B cell (primary cell): ENCODE data around the gene POLK. TPM values are rescaled to one million over a fixed set of nuclear protein-coding genes. Genes with fewer than 3 reads are reported as not detected.

ENCODE experiments used
- ATAC-seq: fragments of 200-7000 bp; cut with Tn5 transposase; one replicate; pipeline ENCODE4 v1.10.0; 2021; ENCODE audit warnings: low read depth, mild to moderate bottlenecking, moderate number of reproducible peaks, moderate library complexity
- CTCF ChIA-PET: fragments of 350-600 bp; sonication (Branson Sonifier 250); formaldehyde crosslinking; loops from one replicate; lab custom pipeline; 2021; ENCODE audit warnings: antibody characterized with exemption, inconsistent platforms; lab: Charles Lee
- POLR2A ChIA-PET: fragments of 350-600 bp; sonication (Branson Sonifier 250); formaldehyde crosslinking; loops from one replicate; lab custom pipeline; 2021; ENCODE audit warnings: antibody characterized with exemption; lab: Charles Lee
- DNase-seq: peaks from one replicate; pipeline ENCODE4 v3.0.0; 2013
- H2AFZ ChIP-seq: 2 replicates; pipeline ENCODE4 v1.6.1; 2012; ENCODE audit warnings: mild to moderate bottlenecking, low read depth, low read length; ENCODE audit not compliant: insufficient read depth, poor library complexity, severe bottlenecking
- H3K27ac ChIP-seq, 2 donors: 1 replicate in 1 of 2; 2 replicates in 1 of 2; pipeline ENCODE4 v1.5.1; 2012 to 2013; ENCODE audit warnings: low read length in 2 of 2, mild to moderate bottlenecking in 2 of 2, moderate library complexity in 1 of 2
- H3K27me3 ChIP-seq, 4 experiments: fragments of 200-600 bp in 1 of 4; sonication (generic) in 1 of 4; replicated peaks in 1 of 4; 1 replicate in 2 of 4; 2 replicates in 2 of 4; pipeline versions ENCODE4 v1.6.1 to v1.7.0; 2013 to 2016; ENCODE audit warnings: low read length in 3 of 4, mild to moderate bottlenecking in 2 of 4, mixed read lengths in 1 of 4, moderate library complexity in 1 of 4; ENCODE audit not compliant: insufficient read depth in 4 of 4, control insufficient read depth in 3 of 4; ENCODE audit errors: control extremely low read depth in 1 of 4
- H3K36me3 ChIP-seq, 2 experiments: replicated peaks in 1 of 2; 1 replicate in 1 of 2; 2 replicates in 1 of 2; pipeline versions ENCODE4 v1.6.1 to v1.7.1; 2013; ENCODE audit warnings: low read length in 1 of 2; ENCODE audit not compliant: insufficient read depth in 2 of 2, control insufficient read depth in 1 of 2; ENCODE audit errors: control extremely low read depth in 1 of 2, extremely low read depth in 1 of 2
- H3K4me1 ChIP-seq, 2 donors: fragments of 200-600 bp in 1 of 2; sonication (generic) in 1 of 2; 1 replicate in 1 of 2; 2 replicates in 1 of 2; pipeline versions ENCODE4 v1.5.1 to v1.6.1; 2013 to 2017; ENCODE audit warnings: low read length in 2 of 2; ENCODE audit not compliant: control insufficient read depth in 2 of 2, insufficient read depth in 2 of 2
- H3K4me2 ChIP-seq: replicated peaks from 2 replicates; pipeline ENCODE3; 2012; ENCODE audit warnings: mild to moderate bottlenecking, low read depth, low read length; ENCODE audit not compliant: poor library complexity, severe bottlenecking
- H3K4me3 ChIP-seq, 5 experiments: fragments of 200-600 bp in 1 of 5; sonication (generic) in 1 of 5; 1 replicate in 3 of 5; 2 replicates in 2 of 5; pipeline versions ENCODE4 v1.5.1 to v1.7.0; 2011 to 2016; ENCODE audit warnings: low read length in 4 of 5, mild to moderate bottlenecking in 4 of 5, low read depth in 2 of 5, control low read depth in 1 of 5, moderate library complexity in 1 of 5; ENCODE audit not compliant: insufficient read depth in 1 of 5; ENCODE audit errors: control extremely low read depth in 1 of 5, extremely low read depth in 1 of 5
- H3K79me2 ChIP-seq: fragments of 200-600 bp; sonication (generic); one replicate; pipeline ENCODE4 v1.6.0; 2016; ENCODE audit warnings: low read length; ENCODE audit not compliant: control insufficient read depth, insufficient read depth
- H3K9ac ChIP-seq: fragments of 200-600 bp; sonication (generic); 2 replicates; pipeline ENCODE4 v1.6.1; 2017; ENCODE audit warnings: mild to moderate bottlenecking, low read length, moderate library complexity
- H3K9me3 ChIP-seq, 3 donors: one replicate each; pipeline versions ENCODE4 v1.6.1 to v1.7.1; 2013; ENCODE audit warnings: low read length in 2 of 3; ENCODE audit not compliant: control insufficient read depth in 2 of 3, insufficient read depth in 1 of 3; ENCODE audit errors: control extremely low read depth in 1 of 3
- H4K20me1 ChIP-seq: 2 replicates; pipeline ENCODE4 v1.6.0; 2012; ENCODE audit warnings: mild to moderate bottlenecking, low read length; ENCODE audit not compliant: insufficient read depth, control insufficient read depth, poor library complexity, severe bottlenecking
- H3K27ac Mint-ChIP-seq: one replicate; pipeline ENCODE4 v1.8.0; 2021; ENCODE audit warnings: mixed read lengths
- H3K27me3 Mint-ChIP-seq: one replicate; pipeline ENCODE4 v1.8.0; 2021; ENCODE audit warnings: mixed read lengths
- H3K4me1 Mint-ChIP-seq: one replicate; pipeline ENCODE4 v1.8.0; 2021; ENCODE audit warnings: mixed read lengths
- H3K4me3 Mint-ChIP-seq: one replicate; pipeline ENCODE4 v1.8.0; 2021; ENCODE audit warnings: mixed read lengths
- H3K9me3 Mint-ChIP-seq: one replicate; pipeline ENCODE4 v1.8.0; 2022; ENCODE audit warnings: mixed read lengths; ENCODE audit not compliant: insufficient read depth
- EZH2 ChIP-seq: IDR thresholded peaks from 2 replicates; pipeline ENCODE4 v1.6.1; 2012; ENCODE audit warnings: borderline replicate concordance, low read depth, mild to moderate bottlenecking, moderate library complexity, low read length; ENCODE audit not compliant: insufficient read depth, poor library complexity, severe bottlenecking
- WGBS: methylation state at CpG from one replicate; pipeline ENCODE4 v1.1.5; 2013; ENCODE audit warnings: missing lambda C conversion rate; ENCODE audit not compliant: insufficient coverage; 5-methylcytosine and 5-hydroxymethylcytosine counted together
- intact Hi-C: fragments of 100-400 bp; cut with micrococcal nuclease; formaldehyde crosslinking; loops from one replicate; pipeline ENCODE4 v1.10.0; 2022
- polyA plus RNA-seq: library from polyadenylated mRNA; depleted of rRNA; stranded (reverse); fragments of >200 nt; gene quantifications from 2 replicates; pipeline ENCODE4 v1.2.3, GENCODE V29; 2012
- total RNA-seq, 2 donors: library from RNA; stranded (reverse); fragments of 120-200 nt in 1 of 2; gene quantifications; 1 replicate in 1 of 2; 2 replicates in 1 of 2; pipeline versions ENCODE4 v1.2.3 to v1.2.4, GENCODE V29; 2013 to 2022
- TF ChIP-seq, protein P1 (sequence below): fragments of 200-600 bp; IDR thresholded peaks from one replicate; pipeline ENCODE4 v1.8.0; 2022; ENCODE audit warnings: antibody characterized with exemption, mild to moderate bottlenecking

POLK gene
- total and polyA plus RNA-seq, 2 donors (not counting 1 experiment from before 2014, with no cell fraction given): 13.8 to 41.6 TPM

DNA sequence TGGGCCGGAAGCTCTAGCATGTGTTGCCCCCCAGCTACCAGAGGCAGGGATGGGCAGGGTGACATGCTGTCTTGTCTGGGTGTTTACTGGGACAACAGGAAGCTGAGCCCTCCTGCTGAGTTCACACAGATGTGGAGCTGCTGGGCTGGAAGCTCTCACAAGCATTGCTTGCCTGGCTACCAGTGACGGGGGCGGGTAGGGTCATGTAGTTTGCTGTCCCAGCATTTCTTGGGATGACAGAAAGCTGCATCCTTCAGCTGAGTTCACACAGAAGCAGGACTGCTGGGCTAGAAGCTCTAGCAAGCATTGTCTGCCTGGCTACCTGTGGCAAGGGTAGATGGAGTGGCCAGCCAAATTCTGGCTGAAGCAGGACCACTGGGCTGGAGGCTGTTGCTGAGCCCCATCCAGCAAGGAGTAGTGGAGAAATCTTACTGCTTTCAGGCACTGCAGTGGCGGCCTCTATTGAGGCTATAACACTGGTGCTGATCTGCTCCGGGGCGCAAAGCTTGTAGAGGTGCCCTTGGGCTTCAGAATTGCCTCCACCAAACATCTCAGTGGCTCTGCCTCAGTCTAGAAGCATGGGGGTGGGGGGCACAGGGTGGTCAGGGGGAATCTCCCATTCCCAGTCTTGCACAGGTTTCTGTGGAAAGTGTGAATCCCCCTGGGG is 25.1 kb downstream of the POLK start:
- DNase-seq: no peak
- ATAC-seq: no peak
- H3K4me3 Mint-ChIP-seq: no peak overlapping the region
- Histone ChIP-seq H3K79me2 (peaks cover 88% of the 10 kb centered on the region), H3K9me3 (peaks cover 5 to 12% (median 9%) of the 10 kb centered on the region in 3 donors), H3K4me1 (no peaks in the 10 kb centered on the region), H3K27me3 (no peaks in the 10 kb centered on the region), H3K4me2 (no peak overlapping the region), H3K27ac (no peak overlapping the region), H3K36me3 (peaks cover 1 to 8% of the 10 kb centered on the region in 2 experiments), H4K20me1 (peaks cover 32% of the 10 kb centered on the region), H2AFZ (no peak overlapping the region), H3K4me3 (no peak overlapping the region), H3K9ac (no peak overlapping the region)
- 97% methylated on average over 6 of the region's 6 CpGs for WGBS
- H3K27ac Mint-ChIP-seq: no peak overlapping the region
- POLR2A ChIA-PET: no interaction called here
- no peaks in the 10 kb centered on the region for H3K27me3 Mint-ChIP-seq
- peaks cover 11% of the 10 kb centered on the region for H3K4me1 Mint-ChIP-seq
- CTCF ChIA-PET: no interaction called here
- intact Hi-C loops: no loop called here
- no peak for TF ChIP-seq EZH2
- TF ChIP-seq, protein P1, sequence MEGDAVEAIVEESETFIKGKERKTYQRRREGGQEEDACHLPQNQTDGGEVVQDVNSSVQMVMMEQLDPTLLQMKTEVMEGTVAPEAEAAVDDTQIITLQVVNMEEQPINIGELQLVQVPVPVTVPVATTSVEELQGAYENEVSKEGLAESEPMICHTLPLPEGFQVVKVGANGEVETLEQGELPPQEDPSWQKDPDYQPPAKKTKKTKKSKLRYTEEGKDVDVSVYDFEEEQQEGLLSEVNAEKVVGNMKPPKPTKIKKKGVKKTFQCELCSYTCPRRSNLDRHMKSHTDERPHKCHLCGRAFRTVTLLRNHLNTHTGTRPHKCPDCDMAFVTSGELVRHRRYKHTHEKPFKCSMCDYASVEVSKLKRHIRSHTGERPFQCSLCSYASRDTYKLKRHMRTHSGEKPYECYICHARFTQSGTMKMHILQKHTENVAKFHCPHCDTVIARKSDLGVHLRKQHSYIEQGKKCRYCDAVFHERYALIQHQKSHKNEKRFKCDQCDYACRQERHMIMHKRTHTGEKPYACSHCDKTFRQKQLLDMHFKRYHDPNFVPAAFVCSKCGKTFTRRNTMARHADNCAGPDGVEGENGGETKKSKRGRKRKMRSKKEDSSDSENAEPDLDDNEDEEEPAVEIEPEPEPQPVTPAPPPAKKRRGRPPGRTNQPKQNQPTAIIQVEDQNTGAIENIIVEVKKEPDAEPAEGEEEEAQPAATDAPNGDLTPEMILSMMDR: no peak
- H3K9me3 Mint-ChIP-seq: peaks cover 6% of the 10 kb centered on the region

DNA sequence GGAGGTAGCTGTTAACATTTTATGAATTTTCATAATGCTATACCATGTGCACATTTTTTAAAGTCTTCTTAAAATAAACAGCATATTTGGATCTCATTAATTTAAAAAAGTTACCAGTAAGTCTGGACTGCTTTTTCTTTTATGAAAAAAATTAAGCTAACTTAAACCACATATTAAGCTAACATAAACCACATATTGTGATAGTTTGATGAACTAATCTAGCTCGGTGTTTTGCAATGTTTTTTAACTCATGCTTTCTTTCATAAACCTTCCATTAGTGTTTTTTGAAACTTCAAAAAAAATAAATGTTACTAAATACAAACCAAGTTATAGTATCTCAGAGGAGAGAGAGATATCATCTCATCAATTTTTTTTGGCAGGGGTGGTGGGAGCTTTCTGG is 26.5 kb downstream of the POLK start:
- Histone ChIP-seq H2AFZ (no peak overlapping the region), H3K9ac (no peak overlapping the region), H3K4me2 (no peak overlapping the region), H3K79me2 (peaks cover 80% of the 10 kb centered on the region), H3K27ac (no peak overlapping the region), H3K36me3 (peaks cover 1 to 8% of the 10 kb centered on the region in 2 experiments), H3K4me3 (no peak overlapping the region), H3K4me1 (no peaks in the 10 kb centered on the region), H3K9me3 (peaks cover 5 to 12% (median 9%) of the 10 kb centered on the region in 3 donors), H3K27me3 (no peaks in the 10 kb centered on the region), H4K20me1 (peaks cover 28% of the 10 kb centered on the region)
- H3K4me3 Mint-ChIP-seq: no peak overlapping the region
- TF ChIP-seq, protein P1: no peak
- no peak for TF ChIP-seq EZH2
- no peaks in the 10 kb centered on the region for H3K27me3 Mint-ChIP-seq
- ATAC-seq (no peak), DNase-seq (no peak)
- H3K27ac Mint-ChIP-seq: no peak overlapping the region
- peaks cover 6% of the 10 kb centered on the region for H3K9me3 Mint-ChIP-seq
- intact Hi-C loops: no loop called here
- WGBS: no CpG with 5 or more reads among the region's 1 CpG
- H3K4me1 Mint-ChIP-seq: peaks cover 13% of the 10 kb centered on the region
- POLR2A ChIA-PET: no interaction called here
- CTCF ChIA-PET: no interaction called here
